GM21360 (cell line): ENCODE measurements around the gene FSD1.
"Not testable (repeated sequence)": the region's sequence is repeated elsewhere in the genome, so short reads cannot be mapped to it uniquely, and the experiment has no call there.

Source experiments
- ATAC-seq: cut with Tn5 transposase; IDR thresholded peaks from one replicate; pipeline ENCODE4 v1.9.1; 2021; ENCODE audit warnings: mild to moderate bottlenecking, moderate library complexity; ENCODE audit not compliant: unreplicated experiment

Gene FSD1

DNA sequence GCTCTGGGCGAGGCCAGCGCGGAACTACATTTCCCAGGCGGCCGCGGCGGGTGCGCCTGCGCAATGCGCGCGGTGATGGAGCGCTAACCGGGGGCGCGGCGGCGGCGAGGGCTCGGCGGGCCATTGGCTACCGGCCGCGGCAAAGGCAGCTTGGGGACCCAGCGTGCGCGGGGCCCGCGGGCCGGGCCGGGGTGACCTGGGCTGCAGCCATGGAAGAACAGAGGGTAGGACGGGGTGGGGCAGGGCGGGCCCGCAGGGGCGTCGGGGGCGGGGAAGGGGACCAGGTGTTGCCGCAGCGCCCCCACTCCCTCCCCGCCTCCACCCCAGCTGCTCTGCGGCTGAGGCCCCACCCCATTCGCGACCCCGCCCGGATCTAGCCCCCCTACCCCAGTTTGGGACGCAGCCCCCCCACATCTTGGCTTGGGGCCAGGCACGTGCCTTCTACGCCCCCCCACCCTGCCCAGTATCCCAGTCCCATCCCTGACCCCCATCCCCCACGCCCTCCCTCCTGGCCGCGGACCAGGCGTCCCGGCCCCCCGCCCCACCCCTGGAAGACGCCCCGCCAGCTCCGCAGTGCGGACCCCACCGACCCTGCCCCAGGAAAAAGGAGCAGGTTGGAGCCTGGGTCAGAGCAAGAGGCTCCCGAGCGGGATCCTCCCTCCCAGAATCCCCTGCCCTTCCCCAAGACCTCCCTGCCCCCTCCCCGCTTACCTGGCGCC lies at the start of gene FSD1:
Gene FSD1 (plus strand): TSS at position 61 of the 719 bp plus-strand sequence. CDS start 149 bp downstream, at position 210.
- no peak for ATAC-seq

DNA sequence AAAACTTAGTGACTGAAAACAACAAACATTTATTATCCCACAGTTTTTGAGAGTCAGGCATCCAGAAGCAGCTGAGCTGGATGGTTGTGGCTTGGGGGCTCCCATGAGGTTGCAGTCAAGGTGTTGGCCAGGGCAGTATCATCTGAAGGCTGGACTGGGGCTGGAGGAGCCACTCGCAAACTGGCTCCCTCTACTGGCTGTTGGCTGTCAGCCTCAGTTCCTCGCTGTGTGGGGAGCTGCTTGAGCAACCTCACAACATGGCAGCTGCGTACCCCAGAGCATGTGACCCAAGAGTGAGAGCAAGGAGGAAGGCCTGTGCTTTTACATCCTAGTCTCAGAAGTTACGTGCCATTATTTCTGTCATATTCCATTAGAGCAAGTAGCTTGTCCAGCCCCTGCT lies 47.8 kb upstream of the FSD1 start:
- ATAC-seq, result no peak

DNA sequence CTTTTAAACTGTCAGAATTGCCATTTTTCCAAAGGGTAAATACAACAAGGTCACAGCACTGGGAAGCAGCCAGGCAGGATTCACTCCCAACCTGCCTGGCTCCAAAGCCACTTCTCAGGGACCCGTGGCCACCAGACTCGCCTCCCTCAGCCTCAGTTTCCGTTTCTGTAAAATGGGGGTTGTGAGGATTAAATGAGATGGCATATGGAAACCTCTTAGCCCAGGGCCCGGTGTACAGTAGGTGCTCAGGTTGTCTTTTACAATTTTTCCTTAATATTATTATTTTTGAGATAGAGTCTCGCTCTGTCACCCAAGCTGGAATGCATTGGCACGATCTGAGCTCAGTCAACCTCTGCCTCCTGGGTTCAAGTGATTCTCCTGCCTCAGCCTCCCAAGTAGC lies 47.4 kb upstream of the FSD1 start:
- no peak for ATAC-seq

DNA sequence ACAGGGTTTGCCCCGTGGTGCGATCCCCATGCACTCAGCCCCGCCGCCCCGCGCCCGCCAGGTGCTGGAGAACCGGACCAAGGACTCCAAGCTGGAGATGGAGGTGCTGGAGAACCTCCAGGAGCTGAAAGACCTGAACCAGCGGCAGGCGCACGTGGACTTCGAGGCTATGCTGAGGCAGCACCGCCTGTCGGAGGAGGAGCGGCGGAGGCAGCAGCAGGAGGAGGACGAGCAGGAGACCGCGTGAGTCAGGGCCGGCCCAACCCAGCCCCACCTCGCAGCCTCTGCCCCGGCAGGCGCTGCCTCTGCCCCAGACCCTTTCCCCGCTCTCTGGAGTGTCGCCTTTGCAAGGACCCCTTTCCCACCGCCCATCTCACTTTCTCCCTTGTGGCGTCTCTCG lies 46.2 kb upstream of the FSD1 start:
- ATAC-seq, result no peak

DNA sequence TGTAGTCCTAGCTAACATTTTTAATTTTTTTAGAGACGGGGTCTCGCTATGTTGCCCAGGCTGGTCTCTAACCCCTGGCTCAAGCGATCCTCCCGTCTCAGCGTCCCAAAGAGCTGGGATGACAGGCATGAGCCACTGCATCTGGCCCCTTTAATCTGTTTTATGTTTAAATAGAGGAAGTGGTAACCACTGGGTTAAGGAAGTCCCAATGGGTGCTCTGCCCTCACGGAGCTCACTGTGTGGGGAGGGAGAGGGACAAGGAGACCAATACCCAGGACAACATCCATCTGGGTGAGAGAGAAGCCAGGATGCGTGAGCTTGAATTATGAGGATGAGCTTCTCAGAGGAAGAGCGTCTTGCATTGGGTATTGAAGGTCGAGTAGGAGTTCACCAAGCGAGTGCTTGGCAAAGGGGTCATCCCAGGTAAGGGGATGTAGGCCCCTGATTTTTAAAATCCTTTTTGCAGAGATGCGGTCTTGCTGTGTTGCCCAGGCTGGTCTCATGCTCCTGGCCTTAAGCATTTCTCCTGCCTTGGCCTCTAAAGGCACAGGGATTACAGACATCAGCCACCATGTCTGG lies 43.7 kb upstream of the FSD1 start:
- ATAC-seq, result no peak

DNA sequence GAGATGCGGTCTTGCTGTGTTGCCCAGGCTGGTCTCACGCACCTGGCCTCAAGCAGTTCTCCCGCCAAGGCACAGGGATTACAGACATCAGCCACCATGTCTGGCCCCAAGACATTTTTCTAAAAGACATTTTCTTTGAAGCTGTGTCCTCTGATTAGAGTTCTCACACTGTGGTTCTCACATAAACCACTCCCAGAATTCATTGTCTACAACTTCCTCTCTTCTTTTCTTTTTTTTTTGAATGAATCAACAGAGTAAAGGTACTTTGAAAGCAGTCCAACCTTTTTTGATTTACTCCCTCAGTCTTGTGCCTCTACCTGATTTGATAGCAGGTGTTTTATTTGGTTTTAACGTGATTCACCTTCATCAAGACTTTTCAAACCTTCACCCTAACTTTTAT lies 39.6 kb upstream of the FSD1 start:
- ATAC-seq, result no peak

DNA sequence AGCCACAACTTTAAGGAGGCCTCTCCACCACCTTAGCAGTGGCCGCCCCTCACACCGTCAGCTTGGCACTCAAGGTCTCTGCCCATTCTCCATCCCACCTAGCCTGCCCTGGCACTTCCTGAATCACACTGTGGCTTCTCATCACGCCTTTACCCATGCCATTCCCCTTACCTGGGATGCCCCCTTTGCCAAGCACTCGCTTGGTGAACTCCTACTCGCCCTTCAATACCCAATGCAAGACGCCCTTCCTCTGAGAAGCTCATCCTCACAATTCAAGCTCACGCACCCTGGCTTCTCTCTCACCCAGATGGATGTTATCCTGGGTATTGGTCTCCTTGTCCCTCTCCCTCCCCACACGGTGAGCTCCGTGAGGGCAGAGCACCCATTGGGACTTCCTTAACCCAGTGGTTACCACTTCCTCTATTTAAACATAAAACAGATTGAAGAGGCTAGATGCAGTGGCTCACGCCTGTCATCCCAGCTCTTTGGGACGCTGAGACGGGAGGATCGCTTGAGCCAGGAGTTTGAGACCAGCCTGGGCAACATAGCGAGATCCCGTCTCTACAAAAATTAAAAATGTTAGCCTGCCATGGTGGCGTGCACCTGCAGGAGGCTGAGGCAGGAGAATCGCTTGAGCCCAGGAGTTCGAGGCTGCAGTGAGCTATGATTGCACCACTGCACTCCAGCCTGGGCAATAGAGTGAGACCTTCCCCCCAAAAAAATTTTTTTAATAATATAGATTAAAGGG lies 38.0 kb upstream of the FSD1 start:
- ATAC-seq, result no peak

DNA sequence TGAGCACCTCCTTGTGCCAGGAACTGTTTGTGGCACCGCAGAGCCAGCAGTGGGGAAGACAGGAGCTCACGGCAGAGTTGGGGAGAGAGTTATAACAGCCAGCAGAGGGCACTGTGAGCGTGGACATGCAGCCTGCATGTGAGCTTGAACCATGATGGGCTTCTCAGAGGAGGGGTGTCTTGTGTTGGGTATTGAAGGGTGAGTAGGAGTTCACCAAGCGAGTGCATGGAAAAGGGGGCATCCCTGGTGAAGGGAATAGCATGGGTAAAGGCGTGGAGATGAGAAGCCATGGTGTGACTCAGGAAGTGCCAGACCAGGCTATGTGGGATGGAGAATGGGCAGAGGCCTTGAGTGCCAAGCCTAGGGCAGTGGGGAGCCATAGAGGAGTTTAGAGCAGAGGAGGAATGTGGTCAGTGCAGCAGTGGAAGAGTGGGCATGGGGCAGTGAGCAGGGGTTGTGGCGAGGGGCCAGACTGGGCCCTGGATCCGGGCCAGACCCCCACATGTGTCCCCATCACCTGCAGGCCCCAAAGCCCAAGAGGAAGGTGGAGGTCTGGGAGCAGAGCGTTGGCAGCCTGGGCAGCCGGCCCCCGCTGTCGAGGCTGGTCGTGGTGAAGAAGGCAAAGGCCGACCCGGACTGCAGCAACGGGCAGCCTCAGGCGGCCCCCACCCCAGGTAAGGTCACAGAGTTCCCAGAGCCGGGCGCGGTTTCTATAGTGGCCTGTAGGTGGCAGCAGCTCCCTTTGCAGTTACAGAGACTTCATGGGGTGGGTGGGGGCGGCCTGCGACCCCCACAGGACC lies 37.1 kb upstream of the FSD1 start:
- ATAC-seq, result no peak

DNA sequence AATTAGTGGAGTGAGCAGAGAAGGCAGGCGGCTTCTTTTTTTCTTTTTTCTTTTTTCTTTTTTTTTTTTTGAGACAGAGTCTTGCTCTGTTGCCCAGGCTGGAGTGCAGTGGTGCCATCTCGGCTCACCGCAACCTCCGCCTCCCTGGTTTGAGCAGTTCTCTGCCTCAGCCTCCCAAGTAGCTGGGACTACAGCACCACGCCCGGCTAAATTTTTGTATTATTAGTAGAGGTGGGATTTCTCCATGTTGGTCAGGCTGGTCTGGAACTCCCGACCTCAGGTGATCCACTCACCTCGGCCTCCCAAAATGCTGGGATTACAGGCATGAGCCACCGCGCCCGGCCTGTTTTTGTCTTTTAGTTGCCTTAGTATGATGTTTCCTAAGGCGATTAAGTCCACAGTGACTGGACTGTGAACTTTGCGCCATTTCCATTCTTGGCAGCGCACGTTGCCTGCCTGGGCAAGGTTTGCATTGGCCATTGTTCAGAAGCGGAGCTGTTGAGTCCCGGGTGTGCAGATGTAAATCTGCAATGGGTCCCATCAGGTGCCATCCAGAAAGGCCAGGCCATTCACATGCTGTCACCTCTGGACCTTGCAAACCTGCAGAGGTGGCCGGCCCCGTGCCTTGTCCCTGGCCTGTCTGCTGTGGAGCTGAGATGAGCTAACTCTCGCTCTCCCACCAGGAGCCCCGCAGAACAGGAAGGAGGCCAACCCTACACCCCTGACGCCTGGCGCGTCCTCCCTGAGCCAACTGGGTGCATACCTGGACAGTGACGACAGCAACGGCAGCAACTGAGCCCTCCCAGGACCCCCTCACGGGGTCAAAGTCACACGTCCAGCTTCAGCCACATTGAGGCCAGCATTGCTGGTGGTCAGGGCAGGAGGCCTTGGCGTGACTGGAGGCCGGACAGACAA lies 36.2 kb upstream of the FSD1 start:
- no peak for ATAC-seq

DNA sequence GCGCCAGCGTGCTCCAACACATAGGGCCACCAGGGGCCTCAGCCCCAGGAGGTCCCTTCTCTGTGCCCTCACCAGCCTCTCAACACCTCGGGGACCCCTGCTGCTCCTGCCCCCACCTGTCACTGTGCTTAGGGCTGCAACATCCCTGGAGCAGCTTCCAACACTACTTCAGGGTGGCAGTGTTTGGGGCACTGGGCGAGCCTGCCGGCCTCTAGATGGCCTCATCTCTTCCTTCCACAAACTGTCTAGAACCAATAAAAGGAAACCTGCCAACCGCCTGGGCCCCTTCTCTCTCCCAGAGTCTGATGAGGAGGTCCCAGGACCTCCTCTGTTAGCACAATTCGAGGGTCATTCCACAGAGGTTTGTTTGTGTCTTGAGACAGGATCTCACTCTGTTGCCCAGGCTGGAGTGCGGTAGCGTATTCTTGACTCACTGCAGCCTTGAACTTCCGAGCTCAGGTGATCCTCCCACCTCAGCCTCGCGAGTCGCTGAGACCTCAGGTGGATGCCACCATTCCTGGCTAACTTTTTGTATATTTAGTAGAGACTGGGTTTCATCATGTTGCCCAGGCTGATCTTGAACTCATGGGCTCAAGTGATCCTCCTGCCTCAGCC lies 35.5 kb upstream of the FSD1 start:
- ATAC-seq, result no peak

DNA sequence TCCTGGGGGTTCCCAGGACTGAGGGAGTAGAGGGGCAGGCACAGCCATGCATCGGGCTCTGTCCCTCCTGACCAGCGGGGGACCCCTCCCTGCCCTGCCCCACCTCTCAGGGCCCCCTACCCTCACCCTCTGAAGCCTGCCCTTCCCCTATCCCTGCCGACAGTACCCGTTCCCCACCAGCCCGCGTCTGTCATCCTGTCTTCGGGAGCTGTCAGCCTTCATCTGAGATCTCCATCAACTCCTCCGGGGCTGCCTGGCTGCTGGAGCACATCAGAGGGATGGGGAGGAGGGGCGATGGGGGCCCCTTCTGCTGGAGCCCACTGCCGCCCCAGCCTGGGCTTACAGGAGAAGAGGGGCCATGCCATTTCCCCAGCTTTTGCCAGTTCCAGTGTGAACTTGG lies 31.5 kb upstream of the FSD1 start:
- ATAC-seq, result no peak

DNA sequence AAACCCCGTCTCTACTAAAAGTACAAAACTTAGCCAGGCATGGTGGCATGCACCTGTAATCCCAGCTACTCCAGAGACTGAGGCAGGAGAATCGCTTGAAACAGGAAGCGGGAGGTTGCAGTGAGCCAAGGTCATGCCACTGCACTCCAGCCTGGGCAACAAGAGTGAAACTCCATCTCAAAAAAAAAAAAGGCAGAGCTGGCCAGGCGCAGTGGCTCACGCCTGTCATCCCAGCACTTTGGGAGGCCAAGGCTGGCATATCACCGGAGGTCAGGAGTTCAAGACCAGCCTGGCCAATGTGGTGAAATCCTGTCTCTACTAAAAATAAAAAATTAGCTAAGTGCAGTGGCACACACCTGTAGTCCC lies 30.1 kb upstream of the FSD1 start:
- ATAC-seq, result not testable (repeated sequence)

DNA sequence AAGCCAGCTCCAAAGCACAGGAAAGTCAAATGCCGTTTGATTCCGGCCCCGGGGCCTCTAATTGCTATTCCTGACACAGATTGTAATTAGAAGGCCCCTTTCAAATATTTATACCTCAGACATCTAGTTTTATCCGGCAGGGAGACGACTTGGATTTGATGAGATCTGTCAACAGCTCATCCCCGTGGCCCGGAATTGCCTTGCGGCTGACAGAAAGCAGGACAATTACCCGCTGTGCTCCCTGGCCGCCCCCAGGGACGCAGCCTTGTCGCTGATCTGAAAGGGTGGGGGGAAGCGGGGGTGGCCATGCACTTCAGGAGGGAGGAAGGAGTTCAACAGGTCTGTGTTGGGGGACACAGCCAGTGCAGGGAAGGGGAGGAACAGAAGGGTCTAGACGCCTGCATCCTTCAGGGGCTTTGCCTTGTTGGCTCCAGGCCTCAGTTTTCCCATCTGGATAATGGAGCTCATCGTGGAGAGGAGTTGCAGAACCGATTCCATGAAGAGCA lies 27.2 kb upstream of the FSD1 start:
- ATAC-seq, result no peak

DNA sequence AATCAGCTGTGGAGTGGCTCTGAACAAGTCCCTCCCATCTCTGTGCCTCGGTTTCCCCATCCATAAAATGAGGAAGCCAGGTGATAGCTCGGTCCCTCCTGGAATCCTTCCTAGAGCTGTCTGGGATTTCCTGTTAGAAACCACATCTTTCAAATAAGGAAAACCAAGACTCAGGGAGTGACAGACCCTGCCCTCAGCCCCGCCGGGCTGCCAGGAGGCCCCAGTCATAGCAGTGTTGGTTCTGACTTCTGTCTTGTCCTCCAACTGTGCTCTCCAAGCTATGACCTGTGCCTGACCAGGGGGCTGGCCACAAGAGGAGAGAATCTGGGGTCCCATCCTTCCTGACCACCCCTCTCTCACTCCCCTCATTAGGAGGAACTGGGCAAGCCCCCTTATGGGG lies 26.4 kb upstream of the FSD1 start:
- ATAC-seq, result no peak

DNA sequence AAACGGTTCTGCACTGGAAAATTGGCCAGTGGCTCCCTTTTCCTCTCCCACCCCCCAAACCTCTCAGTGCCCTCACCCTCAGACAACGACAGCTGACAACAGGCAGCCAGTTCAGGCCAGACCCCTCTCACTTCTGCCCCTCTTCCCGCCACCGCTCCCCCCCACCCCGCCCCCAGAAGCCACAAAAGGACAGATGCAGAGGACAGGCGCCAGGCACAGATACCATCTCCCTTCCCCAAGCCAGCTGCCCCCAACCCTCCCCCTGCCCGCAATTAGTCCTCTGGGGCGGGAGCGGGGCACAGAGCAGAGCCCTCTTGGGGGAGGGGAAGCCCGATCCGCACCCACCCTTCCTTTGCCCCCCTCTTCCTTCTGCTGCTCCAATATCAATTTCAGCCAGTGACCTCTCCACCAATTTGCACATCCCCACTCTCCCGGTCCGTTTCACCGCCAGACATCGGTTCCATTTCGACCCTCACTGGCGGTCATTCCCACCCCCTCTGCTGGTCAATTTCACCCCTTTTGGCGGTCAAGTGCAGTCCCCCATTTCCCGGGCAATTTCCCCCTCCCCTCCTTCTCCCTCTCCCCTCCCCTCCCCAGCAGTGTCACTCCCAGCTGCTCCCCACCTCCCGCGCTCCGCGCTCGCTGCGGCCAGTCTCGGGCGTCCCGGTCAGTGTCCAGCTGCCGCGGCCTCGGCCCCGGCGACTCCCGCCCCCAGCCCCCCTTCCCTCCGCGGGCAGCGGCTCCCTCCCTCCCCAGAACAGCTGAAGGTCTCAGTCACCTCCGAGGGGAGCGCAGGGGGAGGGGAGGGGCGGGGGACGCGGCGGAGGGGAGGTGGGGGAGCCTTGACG lies 25.8 kb upstream of the FSD1 start, which contains the start of gene SHD:
Gene SHD (plus strand): TSS at position 848 of the 848 bp plus-strand sequence. CDS start 798 bp downstream, outside the sequence.
- ATAC-seq, result no peak

DNA sequence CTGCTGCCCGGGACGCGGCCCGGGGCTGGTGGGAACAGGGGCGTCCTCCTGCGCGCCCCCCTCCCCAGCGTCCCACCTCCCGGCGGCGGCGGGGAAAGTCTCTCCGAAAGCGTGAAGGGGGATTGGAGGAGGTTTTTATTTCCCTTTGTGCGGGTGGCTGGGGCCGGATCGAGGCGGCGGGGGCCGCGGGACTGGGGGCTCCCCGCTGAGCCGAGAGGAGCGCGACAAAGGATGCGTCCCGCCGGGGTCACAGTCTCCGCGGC lies 25.2 kb upstream of the FSD1 start:
- ATAC-seq, result no peak

DNA sequence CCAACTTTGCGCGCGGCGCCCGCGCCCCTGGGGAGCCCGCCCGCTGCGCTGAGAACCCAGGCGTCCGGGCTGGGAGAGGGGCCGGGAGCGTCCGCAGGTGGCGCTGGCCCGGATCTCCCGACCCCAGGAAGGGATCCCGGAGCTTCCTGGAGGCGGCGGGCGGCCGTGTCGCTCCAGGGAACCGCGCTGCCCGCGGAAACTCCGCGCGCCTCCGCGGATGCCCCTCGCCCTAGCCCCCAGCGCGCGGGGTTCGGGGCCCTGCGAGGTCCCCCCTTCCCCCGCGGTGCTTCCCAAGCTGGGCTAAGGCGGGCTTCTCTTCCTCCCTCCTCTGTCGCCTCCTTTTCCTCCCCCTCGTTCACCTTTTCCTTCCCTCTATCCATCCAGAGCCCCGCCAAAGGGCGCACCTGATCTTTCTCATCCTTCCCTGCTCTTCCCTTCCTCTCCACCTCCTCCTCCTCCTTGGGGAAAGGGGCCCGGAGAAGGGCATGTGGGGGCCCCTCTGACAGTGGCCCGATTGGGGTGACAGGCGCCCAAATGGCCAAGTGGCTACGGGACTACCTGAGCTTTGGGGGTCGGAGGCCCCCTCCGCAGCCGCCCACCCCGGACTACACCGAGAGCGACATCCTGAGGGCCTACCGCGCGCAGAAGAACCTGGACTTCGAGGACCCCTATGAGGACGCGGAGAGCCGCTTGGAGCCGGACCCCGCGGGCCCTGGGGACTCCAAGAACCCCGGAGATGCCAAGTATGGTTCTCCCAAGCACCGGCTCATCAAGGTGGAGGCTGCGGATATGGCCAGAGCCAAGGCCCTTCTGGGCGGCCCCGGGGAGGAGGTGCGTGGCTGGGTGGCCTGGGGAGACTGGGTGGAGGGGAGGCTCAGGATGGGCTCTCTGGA lies 24.6 kb upstream of the FSD1 start:
- ATAC-seq, result no peak
